Endothelial cell of umbilical vein (primary cell): Measurements from ENCODE around the gene PCARE.

Experiments used
- EZH2 ChIP-seq: IDR thresholded peaks from 2 replicates; pipeline ENCODE4 v1.6.1; 2012; ENCODE audit warnings: borderline replicate concordance, low read depth, mild to moderate bottlenecking, moderate library complexity, low read length, inconsistent platforms; ENCODE audit not compliant: severe bottlenecking
- POLR2AphosphoS5 ChIP-seq: IDR thresholded peaks from 2 replicates; pipeline ENCODE4 v1.6.1; 2012; ENCODE audit warnings: low read depth, mild to moderate bottlenecking, control low read depth, low read length, moderate library complexity; ENCODE audit not compliant: insufficient read depth
- TF ChIP-seq, protein P1 (sequence below), 2 donors: IDR thresholded peaks; 1 replicate in 1 of 2; 2 replicates in 1 of 2; pipeline ENCODE4 v1.5.1; 2011; ENCODE audit warnings: low read length in 2 of 2, mild to moderate bottlenecking in 2 of 2, moderate library complexity in 2 of 2, control low read depth in 1 of 2, inconsistent platforms in 1 of 2, low read depth in 1 of 2; ENCODE audit not compliant: insufficient read depth in 1 of 2; ENCODE audit errors: extremely low read depth in 1 of 2

DNA sequence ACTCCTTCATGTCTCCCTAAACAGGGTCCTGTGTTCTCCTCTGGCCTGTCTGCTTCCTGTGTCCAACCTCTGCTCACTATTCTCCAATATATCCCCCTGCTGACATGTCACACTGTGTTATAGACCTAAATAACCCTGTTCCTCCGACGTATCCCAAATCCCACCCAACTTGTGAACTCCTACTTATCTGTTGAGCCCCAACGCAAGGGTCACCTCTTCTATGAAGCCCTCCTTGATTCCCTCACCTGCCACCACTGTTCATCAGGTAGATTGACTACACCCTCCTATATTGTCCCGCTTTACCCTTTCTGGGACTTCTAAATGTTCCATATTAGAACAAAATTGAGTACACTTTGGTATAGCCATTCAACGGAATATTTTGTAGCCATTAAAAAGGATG is 42.1 kb downstream of the PCARE start:
- TF ChIP-seq POLR2AphosphoS5 (no peak), EZH2 (no peak)
- TF ChIP-seq, protein P1, sequence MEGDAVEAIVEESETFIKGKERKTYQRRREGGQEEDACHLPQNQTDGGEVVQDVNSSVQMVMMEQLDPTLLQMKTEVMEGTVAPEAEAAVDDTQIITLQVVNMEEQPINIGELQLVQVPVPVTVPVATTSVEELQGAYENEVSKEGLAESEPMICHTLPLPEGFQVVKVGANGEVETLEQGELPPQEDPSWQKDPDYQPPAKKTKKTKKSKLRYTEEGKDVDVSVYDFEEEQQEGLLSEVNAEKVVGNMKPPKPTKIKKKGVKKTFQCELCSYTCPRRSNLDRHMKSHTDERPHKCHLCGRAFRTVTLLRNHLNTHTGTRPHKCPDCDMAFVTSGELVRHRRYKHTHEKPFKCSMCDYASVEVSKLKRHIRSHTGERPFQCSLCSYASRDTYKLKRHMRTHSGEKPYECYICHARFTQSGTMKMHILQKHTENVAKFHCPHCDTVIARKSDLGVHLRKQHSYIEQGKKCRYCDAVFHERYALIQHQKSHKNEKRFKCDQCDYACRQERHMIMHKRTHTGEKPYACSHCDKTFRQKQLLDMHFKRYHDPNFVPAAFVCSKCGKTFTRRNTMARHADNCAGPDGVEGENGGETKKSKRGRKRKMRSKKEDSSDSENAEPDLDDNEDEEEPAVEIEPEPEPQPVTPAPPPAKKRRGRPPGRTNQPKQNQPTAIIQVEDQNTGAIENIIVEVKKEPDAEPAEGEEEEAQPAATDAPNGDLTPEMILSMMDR (IDR thresholded peaks at IDR 0.05; ENCODE audit: extremely low read depth in 1 of 2, insufficient read depth in 1 of 2, low read depth in 1 of 2, low read length in 2 of 2) = no peak
